Activated CD8-positive, alpha-beta memory T cell treated with anti-CD3 and anti-CD28 coated beads, Interleukin-2, amount 50 U/mL, for 48 hours (primary cell): ENCODE results near the gene BAG3.
A peak's percentile ranks its signal among the peaks of the same experiment; 100 is the strongest.
"Not testable (repeated sequence)": the region's sequence is repeated elsewhere in the genome, so short reads cannot be mapped to it uniquely, and the experiment has no call there.

ENCODE experiments used
- DNase-seq: peaks from one replicate; pipeline ENCODE4 v3.0.0-alpha.2; 2020

Gene BAG3

DNA sequence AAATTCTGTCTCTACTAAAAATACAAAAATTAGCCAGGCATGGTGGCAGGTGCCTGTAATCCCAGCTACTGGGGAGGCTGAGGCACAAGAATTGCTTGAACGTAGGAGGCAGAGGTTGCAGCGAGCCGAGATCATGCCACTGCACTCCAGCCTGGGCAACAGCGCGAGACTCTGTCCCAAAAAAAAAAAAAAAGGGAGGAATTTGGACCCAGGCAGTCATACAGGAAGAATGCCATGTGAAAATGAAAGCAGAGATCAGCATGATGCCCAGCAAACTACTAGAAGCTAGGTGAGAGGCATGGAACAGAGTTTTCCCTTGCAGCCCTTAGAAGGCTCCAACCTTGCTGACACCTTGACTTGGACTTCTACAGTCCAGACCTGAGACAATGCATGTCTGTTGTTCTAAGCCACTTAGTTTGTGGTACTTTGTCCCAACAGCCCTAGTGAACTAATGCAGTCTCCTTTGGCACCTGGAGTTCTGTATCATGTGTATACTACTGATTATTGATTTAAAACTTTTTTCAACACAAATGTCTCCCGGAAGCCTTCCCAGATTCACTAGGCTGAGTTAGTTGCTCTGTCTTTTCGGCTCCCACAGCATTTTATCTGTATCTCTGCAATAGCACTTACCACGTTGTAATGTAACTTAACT is 10.2 kb upstream of the BAG3 start:
- no peak for DNase-seq

DNA sequence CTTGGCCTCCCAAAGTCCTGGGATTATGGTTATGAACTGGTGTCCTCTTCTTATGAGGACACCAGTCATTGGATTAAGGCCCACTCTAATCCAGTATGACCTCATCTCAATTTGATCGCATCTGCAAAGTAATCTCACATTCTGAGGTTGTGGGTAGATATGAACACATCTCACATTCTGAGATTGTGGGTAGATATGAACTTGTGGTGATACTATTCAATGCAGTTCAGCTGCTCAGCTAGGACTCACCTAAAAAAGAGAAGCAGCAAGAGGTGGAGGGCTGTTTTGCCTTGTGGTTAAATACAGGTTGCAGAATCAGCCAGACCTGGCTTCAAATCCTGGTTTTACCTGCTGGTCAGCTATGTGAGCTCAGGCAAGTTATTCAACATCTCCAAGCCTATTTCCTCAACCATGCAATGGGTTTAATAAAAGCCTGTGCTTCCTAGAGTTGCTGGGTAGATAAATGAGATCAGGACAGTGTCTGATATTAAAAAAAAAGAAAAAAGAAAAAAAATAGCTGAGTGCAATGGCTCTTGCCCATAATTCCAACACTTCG is 8.5 kb upstream of the BAG3 start:
- DNase-seq = no peak

DNA sequence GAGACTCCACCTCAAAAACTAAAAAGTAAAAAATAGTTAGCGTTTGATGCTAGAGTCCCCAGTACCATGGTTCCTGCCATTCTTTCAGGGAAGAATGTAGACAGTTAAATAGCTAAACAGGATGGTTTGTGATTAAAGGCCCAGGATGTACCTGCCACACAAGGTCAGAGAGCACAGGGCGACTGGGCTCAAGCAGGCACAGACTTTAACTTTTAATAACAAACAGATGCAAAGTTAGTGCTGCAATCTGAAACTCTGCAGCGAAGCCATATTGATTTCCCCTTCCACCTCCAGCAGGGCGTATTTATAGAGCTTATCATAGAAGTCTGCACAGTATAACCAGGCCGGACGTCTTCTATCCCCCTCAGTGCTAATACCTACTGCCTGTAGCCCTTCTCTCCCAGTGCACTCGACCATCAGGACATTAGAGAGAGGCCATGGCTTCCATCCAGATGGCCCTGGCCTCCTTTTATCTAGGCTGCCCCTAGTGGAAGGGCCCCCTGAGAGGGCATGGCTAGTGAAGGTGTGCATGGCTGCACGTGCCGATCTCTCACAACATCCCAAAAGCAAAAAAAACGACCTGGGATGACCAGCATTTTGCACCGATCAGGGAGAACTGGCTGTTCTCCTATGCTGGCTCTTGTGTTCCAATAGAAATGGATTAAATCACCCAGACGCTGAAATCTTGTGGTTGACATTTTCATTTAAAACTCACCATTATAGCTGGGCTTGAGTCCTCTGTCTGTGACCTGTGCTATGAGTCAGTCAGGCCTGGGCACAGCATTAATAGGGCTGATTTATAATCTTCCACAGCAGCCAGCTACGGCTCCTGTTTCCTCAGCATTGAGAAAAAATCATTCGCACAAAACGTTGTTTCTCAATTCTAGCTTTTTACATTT is 7.6 kb upstream of the BAG3 start:
- DNase-seq = no peak

DNA sequence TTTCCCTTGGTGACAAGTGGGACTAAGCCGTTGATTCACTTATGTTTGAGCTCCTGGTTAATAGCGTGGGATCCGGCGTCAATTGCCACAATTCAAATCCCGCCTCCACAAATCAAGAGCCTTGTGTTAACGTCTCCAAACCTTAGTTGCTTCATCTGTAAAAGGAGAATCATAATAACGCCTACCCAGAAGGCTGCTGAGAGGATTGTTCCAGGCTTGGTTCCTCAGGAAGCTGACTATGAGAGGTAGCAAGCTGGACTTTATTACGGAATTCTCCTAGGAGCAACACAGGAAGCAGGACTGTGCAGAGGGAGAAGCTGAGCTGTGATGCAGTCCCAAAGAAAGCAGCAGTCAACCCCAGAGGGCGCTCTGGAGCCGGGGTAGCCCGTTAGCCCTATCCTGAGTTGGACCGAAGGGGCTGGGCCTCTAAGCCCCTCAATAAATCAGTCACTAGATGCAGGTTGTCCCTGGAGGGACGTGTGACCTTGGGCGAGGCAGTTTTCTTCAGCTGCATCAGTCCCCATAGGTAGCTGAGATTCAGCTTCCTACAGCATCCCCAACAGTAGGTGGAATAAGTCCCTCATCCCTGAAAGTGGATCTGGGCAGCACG is 6.9 kb upstream of the BAG3 start:
- no peak for DNase-seq

DNA sequence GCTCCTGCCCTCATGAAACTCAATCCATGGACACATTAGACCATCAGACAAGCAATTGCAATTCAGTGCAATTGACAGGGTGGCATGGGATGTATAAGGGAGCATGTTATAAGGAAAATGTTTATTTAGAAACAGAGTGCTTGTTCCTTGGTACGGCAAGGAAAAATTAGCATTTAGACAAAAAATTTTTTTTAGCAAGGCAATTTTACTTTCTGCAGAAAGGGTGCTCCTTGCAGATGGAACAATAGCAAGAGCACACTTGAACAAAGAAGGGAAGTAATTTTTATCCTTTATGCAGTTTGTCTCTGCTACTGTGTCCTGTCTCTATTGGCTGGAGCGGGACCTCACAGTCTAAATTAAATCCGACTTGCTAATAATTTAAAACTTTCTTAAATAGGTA is 6.2 kb upstream of the BAG3 start:
- DNase-seq = no peak

DNA sequence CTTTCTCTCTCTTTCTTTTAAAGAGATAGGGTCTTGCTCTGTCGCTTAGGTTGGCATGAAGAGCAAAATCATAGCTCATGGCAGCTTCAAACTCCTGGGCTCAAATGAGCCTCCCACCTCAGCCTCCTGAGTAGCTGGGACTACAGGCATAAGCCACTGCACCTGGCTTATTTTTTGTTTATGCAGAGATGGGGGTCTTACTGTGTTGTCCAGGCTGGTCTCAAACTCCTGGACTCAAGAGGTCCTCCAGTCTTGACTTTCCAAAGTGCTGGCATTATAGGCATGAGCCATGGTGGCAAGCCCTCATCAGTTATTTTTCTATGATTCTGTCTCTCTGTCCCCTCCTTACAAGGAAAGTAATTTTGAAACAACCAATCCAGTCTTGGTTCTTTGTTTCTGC is 1.1 kb upstream of the BAG3 start:
- DNase-seq = no peak

DNA sequence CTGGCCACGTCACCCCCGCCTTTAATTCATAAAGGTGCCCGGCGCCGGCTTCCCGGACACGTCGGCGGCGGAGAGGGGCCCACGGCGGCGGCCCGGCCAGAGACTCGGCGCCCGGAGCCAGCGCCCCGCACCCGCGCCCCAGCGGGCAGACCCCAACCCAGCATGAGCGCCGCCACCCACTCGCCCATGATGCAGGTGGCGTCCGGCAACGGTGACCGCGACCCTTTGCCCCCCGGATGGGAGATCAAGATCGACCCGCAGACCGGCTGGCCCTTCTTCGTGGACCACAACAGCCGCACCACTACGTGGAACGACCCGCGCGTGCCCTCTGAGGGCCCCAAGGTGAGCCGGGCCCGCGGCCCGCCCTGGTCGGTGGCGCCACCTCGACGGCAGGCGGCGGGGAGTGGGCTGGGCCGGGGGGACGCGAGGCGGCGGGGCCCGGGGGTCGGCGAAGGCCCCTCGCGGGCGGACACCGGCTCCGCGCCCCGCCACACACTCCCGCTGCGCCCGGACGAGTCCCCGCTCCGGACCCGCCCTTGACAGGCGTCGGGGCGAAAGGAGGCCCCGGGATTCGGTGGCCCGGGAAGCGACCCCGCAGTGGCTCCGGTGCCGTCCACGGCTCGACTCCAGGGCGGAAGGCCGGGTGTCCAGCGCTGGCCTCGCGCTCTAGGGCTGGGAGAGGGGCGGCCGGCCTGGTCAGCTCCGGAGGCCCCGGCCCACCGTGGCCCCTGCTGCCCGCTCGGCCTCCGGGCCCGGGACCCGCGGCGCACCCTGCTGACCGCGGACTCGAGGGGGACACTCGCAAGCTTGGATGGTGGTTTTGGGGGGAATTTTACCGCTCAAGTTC is 557 bp downstream of the BAG3 start:
- DNase-seq = peak; percentile 63

DNA sequence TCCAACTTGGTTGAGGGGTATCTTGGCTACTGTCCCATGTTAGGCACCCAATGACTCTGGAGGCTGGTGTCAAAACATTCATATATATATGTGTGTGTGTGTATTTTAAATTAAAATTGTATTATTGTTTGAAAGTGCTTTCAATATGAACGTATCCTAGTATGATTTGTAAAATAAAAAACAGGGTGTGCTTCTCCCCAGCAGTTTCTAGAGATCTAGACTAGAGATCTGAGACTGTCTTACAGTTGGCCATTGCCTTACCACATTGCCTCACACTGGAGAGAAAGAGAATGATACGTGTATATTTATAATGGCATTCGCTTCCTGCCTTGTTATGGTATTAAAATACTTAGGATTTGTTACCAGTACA is 1.2 kb downstream of the BAG3 start:
- no peak for DNase-seq

DNA sequence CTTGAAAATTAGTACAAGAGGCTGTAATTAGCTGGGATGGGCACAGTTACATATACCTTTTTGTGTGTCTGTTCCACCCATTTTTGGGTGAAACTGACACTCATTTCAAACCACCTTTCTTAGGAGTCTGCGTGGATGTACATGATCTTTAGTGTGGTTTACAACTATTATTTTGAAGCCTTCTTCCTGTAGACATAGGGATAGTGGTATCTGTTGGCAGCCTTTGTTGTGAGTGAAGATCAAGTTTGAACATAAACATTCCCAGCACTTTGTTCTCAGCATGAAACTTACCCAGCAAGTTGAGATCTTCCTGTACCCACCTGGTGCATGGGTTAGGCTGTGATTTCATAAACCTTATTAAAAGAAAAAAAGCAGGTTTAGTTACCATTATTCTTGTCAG is 2.0 kb downstream of the BAG3 start:
- no peak for DNase-seq

DNA sequence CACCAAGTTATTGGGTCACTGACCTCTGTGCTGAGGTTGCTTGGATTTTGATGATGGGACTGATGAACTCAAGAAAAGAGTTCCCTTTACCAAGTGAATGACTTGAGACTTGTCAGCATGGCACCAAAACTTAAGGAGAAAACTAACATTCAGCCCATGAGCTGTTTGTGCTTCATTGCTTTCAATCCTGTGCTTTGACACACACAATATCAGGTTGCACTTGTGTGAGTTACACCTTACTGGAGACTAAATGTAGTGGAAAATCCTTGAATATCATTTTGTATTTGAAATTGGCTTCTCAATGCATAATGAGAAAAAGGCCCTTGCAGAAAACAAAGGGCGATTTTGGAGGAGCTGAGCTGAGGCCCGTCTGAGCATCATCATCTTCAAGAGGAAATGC is 2.7 kb downstream of the BAG3 start:
- DNase-seq = no peak

DNA sequence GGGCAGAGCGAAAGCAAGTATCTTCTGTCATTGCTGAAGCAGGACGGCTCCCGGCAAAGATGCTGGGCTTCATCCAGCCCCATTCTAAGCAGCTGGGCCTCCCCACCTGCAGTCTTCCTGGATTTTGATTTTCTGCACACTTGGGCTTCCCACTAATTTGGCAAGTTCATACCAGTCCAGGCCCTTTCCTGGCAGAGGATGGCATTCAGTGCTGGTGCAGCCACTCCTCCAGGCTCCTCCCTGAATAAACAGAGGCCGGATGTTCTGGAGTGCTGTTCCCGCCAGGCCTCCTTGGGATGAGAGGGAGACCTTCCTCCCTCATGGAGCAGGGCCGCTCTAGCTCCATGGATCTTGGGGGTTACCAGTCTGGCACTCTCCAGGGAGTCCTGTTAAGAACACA is 3.4 kb downstream of the BAG3 start:
- no peak for DNase-seq

DNA sequence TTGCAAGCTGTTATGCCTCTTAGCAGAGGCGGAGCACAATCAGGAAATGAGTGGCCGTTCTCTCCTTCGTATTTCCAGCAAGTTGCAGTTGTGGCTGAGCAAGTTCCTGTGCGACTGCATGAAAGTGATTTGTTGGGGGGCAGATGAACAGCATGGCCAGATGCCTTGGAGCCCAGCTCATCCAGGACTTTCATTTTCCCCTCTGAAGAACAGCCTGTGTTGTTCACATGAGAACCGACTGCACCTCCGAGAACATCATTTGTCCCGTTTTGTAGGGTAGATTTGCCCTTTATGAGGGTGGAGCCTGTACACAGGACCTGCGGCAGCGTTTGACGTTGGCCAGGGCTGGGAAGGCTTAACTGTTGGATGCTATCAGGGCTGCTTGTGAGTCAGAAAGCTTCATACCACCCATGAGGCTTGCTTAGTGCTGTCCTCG is 4.4 kb downstream of the BAG3 start:
- peak; percentile 68 for DNase-seq

DNA sequence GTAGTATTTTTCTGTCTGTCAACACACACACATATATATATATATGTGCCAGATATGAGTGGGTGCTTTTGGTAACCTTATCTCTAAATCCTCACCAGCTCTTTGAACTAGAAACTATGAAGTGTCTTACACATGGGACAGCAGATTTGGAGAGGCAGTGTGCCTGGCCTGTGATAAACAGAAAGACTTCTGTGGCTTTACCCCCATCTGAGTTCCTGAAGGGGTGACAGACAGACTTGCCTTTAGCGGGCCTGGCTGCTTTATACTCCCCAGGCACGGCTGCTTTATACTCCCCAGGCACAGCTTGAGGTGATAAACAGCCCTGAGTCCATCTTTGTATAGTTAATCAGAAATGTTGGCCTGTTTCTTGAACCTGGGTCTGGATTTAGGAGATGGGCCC is 5.6 kb downstream of the BAG3 start:
- DNase-seq = no peak

DNA sequence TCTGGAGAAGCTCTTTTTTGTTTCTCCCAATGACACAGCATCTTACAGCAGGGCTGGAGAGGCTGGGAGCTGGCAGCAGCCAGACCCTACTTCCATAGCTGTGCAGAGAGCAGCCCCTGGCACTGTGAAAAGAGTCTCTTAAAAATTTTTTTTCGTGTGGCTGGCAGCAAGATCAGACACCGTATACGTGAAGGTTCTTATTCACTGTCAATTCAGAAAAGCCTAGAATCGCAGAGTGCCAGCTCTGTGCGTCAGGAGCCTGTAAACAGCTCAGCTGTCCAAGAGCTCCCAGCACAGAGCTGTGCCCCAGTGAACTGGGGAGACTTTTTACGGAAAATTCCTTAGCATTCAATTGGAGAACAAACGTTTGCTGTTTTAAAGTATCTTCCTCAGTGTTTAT is 6.5 kb downstream of the BAG3 start:
- no peak for DNase-seq

DNA sequence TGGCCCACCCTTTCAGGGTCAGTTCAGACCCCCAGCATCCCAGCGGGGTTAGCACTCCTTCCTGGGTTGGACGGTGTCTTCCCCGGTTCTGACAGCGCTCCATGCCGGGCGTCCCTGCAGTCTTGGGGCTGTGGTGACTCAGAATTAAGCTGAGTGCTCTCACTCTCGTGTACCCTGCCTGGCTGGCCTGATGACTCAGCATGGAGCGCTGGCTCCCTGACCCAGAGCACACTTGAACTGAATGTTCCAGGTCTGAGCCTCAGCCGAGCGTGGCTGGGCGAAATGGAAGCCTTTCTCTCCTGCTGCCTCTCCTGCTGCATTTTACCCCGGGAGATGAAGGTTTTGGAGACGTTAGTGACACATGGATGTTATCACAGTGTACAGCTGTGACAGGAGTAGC is 7.1 kb downstream of the BAG3 start:
- no peak for DNase-seq

DNA sequence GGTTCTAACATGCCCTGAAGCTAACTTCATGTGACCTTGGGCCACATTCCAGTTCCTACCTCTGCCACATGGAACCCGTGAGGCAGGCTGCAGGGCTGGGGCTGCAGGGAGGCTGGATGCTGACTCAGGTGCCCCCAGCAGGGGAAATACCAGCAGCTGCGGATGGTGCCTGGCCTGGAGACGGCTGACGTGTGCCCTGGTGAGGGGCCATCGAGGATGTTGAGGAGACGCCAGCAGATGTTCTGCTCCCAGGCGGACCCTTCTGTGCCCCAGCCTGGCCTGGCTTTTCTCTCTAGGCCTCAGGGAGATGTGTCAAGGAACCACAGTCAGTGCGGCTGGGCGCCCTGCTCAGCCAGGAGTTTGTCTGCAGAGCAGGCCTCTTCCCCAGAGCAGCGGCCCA is 8.8 kb downstream of the BAG3 start:
- DNase-seq = no peak

DNA sequence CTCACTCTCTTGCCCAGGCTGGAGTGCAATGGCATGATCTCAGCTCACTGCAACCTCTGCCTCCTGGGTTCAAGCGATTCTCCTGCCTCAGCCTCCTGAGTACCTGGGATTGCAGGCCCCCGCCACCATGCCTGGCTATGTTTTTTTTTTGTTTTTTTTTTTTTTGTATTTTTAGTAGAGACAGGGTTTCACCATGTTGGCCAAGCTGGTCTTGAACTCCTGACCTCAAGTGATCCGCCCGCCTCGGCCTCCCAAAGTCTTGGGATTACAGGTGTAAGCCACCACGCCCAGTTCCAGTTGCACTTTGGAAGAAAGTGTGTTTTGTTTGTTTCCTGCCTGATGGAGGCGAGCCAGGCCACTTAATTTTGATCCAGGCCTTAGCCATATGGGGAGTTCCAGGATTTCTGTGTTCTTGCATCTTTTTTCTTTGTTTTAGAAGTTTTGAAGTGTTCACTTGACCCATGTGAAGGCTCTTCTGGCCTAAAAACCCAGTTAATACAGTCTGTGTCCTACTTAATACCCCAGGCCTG is 11.0 kb downstream of the BAG3 start:
- not testable (repeated sequence) for DNase-seq

DNA sequence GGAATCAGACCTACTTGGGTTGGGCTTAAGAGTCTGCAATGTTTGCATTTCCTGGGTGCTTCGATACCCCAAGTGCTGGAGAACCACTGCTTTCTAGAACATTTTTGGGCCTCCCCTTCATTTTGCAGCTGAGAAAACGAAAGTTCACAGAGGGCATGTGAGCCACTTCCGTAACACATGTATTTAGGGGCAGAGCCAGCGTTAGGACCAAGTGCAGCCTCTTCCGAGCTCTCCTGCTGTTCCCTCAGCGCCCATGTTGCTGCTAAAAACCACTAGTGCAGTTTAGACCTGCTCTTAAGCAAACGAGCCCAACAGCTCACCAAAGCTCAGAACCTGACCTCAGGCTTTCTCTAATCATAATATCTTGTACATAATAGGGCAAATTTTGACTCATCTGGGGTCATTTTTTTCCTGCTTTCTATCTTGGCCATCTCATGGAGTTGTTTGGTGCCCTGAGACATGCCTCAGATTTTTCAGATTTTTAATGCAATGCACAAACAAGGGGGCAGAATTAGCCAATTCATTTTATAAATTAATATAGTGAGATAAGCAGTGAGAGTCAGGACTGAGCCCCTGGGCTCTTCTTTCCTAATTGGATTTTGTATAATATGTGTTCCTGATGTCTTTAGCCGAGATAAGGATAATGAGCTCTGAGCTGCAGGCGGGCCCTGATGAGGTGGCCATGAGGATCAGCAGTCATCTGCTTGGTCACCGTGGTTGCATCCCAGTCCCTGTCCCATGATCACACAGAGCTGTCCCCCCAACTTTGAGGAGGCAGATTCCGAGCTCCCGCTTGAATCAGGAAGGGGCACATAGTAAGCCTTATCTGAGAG is 12.9 kb downstream of the BAG3 start:
- DNase-seq = no peak

DNA sequence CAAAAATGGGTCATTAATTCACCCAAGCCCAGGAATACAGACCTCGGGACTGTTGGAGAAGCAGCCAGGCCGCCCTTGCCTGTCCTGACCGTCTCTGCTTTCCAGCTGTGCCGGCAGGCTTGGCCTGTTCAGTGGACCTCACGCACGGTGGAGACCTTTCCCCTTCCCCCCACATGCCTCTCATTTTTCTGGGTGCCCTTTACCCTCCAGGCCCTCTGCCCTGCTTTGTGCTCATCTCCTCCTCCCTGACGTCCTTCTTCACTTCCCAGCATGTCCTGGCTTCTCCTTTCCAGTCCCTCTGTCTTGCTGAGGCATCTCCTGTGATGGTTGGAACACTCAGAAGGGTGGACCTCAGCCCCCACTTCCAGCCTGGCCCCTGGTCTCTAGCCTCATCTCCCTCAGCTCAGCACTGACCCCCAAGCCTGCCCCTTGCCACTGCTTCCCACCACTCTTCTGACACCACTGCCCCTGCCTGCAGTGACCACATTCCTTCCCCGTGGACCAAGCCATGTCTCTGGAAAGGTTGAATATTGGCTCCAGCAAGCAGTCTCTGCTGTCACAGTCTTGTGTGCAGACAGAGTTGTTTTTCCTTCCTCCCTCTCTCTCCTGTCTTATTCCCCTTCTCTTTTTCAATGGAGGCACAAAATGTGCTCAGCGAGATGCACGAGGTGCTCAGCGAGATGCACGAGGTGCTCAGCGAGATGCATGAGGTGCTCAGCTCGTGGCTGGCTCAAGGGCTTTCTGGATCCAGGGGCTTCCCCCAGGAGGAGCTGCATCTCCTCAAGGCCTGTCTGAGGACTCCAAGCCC is 14.9 kb downstream of the BAG3 start:
- DNase-seq = no peak

DNA sequence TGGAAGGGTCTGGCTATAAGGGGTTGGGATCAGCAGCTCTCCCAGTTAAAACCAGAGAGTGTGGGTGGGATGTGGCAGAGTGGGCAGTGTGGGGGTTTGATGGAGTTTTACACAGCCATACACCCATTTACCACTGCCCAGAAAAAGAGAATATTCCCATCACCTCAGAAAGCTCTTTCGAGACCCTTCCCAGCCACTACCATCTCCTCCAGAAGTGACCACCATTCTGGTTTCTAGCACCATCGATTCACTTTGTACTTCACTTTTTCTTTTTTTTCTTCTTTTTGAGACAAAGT is 15.5 kb downstream of the BAG3 start:
- DNase-seq = no peak
